Stimulated activated CD8-positive, alpha-beta memory T cell treated with anti-CD3 and anti-CD28 coated beads, Interleukin-12 subunit alpha, Interleukin-12 subunit beta, amount 100 ng/mL, for 24 hours (primary cell): Measurements from ENCODE around the gene WIPI1.
"Not testable (repeated sequence)": the region's sequence is repeated elsewhere in the genome, so short reads cannot be mapped to it uniquely, and the experiment has no call there.

Experiments used
- DNase-seq: peaks from one replicate; pipeline ENCODE4 v3.0.0-alpha.2; 2020; ENCODE audit errors: extremely low read depth

The WIPI1 gene

DNA sequence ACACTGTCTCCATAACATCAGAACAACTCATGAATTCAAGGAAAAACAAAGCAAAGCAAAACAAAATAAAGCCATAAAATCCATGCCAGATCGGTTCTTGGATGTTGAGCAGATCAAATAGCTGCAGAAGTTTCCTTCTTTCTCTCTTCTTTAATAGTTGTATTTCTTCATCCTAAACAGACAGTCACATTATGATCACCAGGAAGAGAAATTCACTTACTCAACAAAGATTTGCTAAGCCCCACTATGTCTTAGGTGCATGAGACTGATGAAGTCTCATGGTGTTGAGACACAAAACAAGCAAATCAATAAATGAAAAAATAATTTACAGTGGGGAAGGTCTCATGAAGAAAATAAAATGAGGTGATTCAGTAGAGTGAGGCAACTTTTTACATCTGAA, 72.8 kb downstream of the WIPI1 start:
- DNase-seq, result no peak

DNA sequence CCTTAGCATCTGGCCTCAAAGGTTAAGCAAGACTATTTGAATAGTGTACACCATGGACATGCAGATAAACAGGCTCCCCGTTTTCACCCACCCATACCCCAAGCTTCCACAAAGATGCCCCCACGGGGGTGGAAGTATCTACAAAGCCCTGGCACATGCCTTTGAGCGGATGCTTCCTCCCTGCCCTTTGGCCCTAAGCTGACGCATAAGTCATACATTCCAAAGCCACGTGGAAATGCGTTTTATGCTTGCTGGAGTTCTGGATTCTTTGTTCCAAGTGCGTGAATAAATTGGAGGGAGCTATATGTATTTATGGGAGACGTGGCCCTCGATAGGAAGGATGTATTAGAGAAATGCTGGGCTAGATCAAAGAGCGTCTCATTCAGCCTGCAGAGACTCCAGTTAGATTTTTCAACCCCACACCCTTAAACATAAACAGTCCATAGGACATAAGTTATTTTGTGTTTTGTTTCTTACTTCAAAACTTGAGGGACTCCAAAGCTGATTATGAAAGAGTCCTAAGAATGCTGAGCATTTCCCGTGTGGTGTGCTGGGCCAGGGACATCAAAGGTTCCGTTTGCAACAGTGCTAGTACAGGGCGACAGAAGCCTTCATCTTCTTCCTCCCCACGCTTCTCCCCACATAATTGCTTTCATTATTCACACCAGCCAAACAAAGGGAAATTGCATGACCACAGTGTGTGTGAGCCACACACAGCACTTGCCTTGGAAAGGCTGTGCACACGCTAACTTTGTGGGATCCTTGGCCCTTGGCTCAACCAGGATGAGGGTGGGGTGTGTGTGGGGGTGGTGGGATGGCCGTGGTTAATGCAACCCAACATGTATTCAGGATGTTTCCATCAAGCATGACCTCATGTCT, 73.6 kb downstream of the WIPI1 start:
- DNase-seq, result no peak

DNA sequence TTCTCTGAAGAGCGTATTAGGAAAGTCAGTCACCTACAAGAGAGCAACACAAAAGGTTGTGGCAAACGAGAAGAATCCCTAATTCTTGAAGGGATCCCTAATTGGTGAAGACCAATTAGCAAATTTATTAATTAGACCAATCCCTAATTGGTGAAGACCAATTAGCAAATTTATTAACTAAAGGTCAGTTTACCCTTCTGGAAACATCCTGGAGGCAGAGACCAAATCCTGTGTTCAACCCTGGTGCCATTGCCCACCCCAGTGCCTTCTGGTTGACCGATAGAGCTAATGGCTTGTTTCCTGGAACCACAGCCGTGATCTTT, 74.2 kb downstream of the WIPI1 start:
- no peak for DNase-seq

DNA sequence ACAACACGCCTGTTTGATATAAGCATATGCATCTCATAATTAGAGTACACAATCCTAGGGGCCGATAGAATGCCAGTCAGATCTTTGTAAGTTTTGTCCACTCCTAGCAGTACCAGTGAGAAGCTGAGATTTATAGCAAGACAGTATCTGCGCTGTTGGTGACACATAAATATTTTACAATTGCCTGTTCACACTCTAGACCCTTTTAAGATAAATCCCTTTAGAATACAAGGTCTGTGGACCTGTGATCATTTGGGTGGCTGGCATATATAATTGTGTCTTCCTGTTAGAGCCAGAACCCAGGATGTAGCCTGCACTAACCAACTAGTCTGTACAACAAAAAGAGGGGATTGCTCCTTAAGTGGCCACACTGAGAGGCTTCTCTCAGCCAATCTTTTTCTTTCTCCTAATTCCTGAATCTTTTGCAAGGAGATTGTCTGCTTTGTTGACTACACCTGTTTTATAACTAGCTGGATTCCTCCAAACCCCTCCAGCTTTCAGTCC, 74.7 kb downstream of the WIPI1 start:
- DNase-seq, result no peak

DNA sequence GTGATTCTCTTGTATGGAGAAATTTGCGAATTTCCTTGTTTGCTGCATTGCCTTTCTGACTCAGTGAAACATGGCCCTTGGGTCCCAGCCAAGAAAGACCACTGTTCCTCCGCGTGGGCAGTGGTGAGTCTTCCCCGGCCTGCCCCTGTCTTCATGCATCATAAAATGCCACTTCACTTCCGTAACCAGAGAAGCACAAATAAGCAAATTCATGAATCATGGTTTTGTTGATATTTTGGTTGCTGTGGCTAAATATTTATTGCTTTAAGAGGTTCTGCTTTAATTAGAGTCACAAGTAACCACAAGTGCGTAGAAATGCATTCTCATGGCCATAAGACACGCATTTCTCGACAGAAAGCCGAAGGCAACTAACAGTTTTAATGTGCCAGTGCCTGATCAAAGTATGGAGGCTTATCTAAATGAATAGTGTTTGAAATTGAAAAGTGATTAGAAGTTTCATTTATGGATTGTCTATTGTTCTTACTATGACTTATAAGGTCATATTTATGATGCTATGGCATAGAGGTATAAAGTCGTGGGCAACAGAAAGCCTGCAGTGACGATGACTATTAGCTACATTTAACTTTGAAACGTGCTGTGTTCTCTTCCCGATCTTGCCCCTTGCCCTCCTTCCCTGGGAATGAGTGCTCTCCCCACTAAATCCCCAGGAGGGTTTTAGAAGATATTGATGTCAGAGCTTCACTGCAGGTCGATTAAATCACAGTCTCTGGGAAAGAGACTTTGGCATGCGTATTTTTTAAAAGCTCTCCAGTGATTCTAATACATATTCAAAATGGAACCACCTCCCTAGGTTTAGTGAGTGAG, 76.0 kb downstream of the WIPI1 start:
- DNase-seq, result no peak

DNA sequence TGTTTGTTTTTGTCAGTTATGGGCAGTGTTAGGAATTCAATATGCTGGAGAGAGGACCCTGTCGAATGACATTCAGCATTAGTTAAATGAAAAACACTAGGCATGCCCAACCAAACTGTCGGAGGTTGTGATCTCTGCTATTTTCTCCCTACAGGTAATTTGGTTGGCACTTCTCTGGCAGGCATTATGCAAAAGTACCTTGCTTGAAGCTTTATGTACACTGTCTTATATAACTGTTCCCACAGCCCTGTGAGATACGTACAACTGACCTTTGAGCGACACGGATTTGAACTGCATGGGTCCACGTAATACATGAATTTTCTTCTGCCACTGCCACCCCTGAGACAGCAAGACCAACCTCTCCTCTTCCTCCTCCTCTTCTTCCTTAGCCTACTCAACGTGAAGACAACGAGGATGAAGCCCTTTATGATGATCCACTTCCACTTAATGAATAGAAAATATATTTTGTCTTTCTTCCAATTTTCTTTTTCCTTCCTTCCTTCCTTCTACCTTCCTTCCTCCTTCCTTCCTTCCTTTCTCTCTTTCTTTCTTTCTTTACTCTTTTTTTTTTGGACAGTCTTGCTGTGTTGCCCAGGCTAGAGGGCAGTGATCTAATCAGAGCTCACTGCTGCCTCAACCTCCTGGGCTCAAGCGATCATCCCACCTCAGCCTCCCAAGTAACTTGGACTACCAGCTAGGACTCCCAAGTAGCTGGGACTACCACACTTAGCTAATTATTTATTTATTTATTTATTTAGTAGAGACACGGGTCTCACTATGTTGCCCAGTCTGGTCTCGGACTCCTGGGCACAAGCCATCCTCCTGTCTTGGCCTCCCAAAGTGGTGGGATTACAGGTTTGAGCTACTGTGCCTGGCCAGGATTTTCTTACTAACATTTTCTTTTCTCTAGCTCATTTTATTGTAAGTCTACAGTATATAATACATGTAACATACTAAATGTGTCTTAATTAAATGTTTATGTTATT, 77.3 kb downstream of the WIPI1 start:
- DNase-seq, result no peak

DNA sequence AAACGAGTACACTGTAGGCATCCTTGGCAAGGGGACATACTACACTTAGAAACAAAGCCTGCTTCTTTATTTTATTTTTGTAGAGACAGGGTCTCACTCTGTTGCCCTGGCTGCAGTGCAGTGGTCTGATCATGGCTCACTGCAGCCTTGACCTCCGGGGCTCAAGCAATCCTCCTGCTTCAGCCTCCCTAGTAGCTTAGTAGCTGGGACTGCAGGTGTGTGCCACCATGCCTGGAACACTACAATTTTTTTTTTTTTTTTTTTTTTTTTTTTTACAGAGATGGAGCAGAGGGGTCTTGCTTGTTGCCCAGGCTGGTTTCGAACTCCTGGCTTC, 78.2 kb downstream of the WIPI1 start:
- DNase-seq, result no peak

DNA sequence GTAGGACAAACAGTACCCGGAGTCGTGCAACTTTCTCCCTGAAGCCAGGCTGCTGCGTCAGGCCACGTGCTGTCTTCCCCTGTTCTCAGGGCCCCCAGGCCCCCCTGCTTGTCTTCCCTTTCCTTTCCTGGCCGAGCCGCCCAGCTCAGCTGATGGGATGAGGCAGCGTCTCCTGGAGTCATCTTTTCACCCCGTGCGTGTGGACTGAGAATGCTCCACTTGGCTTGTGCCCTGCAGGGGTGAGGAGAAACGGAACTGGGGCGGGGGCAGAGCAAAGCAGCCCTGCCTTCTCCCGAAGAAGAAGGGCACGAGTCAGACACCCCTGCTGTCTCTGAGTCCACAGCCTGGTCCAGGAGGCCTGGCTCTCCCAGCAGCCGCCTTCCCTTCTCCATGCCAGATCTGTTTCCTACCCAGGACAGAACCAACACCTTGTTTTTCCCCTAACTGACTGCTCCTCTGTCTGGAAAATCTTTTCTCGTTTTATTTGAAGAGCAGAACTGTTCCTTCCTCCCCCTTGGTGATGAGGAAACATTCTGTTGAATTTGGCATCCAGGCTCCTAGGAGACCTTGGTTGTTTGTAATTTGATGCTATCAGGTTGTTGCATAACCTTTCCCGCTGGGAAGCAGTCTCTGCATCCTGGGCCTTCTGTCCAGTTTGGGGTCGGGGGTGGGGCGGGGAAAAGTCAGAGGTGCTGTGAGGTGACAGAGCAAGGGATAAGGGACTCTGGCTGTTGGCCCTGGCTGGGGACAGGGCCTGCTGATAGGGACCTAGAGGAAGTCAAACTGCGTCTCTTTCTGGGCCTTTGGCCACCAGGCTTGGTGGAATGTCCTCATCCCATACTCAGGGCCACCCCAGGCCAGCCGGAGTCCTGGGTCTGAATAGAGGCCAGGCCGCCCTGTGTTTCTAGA, 78.8 kb downstream of the WIPI1 start:
- DNase-seq, result no peak

DNA sequence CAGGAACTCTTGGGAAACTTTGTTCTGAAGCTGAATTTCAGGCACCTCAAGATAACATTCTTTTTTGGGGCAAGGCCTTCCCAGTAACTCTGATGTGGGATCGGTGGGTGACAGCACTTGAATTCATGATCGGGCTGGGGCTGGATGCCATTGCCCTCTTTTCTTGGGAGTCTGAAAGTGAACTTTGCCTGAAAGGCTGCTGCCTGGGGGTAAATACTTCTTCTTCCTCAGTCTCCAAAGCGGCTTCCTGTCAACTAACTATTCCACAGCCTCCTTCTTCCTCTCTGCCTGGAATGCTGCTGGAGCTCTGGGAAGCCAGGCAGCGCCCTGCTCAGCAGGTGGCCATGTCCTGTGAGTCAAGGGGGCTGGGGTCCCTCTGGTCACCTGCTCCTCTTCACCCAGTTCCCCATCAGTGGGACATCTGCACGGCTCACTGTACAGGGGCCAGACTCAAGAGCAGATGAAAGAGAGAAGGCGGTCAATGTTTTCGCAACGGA, 79.5 kb downstream of the WIPI1 start:
- DNase-seq, result no peak

DNA sequence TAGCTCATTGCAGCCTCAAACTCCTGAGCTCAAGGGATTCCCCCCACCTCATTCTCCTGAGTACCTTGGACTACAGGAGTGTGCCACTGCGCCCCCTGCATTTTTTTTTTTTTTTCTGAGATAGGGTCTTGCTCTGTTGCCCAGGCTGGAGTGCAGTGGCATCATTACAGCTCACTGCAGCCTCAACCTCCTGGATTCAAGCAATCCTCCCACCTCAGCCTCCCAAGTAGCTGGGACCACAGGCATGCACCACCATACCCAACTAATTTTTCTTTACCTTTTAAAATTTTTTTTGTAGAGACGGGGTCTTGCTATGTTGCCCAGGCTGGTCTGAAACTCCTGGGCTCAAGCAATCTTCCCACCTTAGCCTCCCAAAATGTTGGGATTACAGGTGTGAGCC, 81.1 kb downstream of the WIPI1 start:
- not testable (repeated sequence) for DNase-seq

DNA sequence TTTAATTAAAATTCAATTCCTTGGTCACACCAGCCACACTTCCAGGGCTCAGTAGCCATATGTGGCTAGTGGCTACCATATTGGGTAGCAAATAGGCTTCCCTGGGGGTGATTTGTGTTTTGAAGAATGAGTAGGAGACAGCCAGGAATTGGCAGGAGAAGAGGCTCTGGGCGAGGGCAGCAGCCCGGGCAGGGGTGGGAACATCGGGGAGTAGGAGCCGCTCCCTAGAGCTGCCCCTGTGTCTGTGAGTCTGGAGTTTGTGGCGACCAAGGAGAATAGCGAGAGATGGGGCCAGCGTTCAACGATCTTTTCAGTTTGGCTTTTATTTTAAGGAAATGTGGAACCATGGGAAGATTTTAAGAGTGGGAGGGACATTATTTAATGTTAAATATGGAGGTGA, 81.7 kb downstream of the WIPI1 start:
- no peak for DNase-seq
